ENCODE measurements around the gene TMEM269.

TMEM269 gene, protein sequence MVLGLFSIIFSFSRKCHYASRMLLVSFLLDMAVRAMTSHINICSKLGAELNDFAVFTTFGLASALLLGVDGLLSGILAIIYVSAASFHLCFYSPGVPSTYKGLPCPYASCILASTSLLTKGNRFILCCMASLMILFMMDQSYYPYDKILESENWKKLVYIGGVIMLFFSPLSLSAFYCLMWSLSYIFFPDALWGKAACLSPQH

GRCh38 chr1:42784946-42785693, at the start of gene TMEM269:
Gene TMEM269 (plus strand): TSS chr1:42784991. CDS start chr1:42789894, 4,903 bp downstream.
- no peak for DNase-seq

GRCh38 chr1:42735056-42735455, 49.7 kb upstream of the TMEM269 start:
- no peak for DNase-seq

GRCh38 chr1:42735477-42736105, 49.2 kb upstream of the TMEM269 start:
- DNase-seq, result no peak

GRCh38 chr1:42736152-42736551, 48.6 kb upstream of the TMEM269 start:
- no peak for DNase-seq

GRCh38 chr1:42736571-42737200, 48.1 kb upstream of the TMEM269 start:
- DNase-seq, result no peak

GRCh38 chr1:42737257-42737656, 47.5 kb upstream of the TMEM269 start:
- DNase-seq, result no peak

DNA sequence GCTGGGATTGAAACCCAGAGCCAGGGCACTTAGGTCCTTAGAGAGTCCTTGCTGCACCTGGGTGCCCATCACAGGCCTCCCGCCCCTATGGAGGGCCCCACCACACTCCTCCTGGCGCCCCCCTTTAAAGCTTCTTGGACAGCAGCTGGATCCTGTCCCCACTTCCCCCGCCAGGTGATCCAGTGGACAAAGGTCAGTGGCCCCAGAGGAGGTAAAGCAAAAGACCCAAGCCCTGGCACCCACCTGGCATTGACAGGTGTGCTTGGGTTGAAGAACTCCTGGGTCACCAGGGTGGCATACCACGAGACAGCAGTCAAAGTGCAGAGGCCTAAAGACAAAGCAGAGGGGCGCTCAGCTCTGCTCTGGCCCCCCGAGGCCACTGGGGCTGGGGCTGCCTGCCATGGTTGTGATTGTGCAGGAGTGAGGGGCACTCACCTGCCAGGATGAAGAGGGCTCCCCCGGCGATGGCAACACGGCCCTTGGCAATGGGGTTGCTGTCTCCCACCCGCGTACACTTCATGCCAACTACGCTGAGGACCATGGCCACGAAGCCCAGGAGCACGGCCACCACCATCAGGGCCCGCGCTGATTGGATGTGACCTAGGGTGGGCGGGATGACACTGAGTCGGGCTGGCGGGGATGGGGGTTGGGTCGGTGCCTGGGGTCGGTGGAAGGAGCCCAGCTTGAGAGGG, 46.7 kb upstream of the TMEM269 start:
- no peak for DNase-seq

GRCh38 chr1:42738678-42739226, 46.0 kb upstream of the TMEM269 start:
- no peak for DNase-seq

DNA sequence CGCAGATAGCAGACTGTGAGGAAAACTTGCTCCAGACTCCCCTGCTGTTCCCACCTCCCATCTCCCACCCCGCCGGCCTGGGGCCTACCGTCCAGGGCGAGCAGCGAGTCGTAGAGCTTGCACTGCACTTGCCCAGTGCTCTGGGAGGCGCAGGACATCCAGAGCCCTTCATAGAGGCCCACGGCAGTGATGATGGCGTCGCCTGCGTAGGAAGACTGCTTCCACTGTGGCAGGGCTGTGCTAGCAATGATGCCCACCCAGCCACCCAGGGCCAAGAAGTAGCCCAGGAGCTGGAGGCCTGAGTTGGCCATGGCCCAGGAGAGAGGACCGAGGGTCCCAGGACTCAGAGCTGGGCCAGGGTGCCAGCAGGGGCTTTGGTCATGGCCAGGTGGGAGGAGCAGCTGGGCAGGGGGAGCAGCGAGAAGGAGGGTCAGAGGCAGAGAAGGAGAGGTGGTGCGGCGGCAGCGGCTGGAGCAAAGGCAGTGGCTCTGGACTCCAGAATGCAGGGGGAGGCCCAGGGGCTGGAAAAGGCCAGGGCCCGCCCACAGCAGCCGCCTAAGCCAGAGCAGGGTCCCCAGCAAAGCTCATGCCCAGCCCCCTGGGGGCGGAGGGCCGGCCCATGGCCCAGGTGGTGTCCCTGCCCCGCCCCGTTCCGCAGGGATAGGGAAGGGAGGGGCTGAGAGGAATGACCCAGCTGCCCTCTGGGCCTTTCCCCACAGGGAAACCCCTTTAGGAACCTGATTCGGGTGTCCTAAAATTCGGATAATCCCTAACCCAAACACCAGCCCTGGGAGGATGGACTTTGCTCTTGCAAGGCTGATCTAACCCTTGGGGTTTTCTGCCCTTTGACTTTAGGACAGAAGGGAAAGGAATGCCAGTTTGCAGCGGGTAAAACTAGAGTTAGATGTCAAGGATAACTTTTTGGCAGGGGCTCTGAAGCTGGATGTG, 44.8 kb upstream of the TMEM269 start, which contains the start of gene CLDN19:
TSS of gene CLDN19 (minus strand) at position 484 of the 948 bp plus-strand sequence. CDS start at position 311, 173 bp downstream.
- no peak for DNase-seq

DNA sequence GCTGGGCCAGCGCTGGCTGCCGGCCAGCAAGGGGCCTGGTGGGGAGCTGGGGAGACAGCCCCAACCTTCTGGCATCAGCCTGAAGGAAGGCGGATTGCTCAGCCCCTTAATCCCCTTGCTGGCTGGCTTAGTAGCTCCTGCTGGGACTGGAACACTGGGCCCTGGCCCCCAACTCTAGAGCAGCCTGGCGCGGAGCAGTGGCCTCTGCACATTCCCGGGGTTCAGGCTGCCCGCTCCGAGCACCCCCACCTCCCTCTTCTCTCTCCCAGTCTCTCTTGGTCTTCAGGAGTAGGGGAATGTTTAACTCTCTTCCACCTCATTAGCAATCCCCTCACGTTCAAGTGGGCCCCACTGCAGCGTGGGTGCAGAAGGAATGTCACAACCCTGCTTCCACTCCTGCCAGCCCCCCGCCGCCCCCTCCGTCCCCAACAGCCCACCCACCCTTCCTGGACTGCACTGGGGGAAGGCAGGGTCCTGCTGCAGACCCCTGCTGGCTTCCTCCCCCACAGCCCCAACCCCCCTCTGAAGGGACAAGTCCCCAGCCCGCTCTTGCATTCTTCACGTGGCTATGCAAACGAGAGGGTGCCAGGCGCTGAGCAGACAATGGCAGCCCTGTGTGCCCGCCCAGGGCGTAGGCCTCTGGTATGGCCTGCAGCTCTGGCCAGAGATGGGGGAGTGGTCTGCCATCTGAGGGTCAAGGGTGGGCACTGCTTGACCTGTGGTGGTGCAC, 43.8 kb upstream of the TMEM269 start:
- no peak for DNase-seq

GRCh38 chr1:42741706-42742105, 43.1 kb upstream of the TMEM269 start:
- no peak for DNase-seq

- DNase-seq, result no peak
Observed at GRCh38 chr1:42742141-42742540, 42.6 kb upstream of the TMEM269 start.

- no peak for DNase-seq
Observed at GRCh38 chr1:42742617-42743316, 42.0 kb upstream of the TMEM269 start.

GRCh38 chr1:42743317-42744147, 41.3 kb upstream of the TMEM269 start:
- no peak for DNase-seq

GRCh38 chr1:42744148-42744413, 40.7 kb upstream of the TMEM269 start:
- no peak for DNase-seq

DNA sequence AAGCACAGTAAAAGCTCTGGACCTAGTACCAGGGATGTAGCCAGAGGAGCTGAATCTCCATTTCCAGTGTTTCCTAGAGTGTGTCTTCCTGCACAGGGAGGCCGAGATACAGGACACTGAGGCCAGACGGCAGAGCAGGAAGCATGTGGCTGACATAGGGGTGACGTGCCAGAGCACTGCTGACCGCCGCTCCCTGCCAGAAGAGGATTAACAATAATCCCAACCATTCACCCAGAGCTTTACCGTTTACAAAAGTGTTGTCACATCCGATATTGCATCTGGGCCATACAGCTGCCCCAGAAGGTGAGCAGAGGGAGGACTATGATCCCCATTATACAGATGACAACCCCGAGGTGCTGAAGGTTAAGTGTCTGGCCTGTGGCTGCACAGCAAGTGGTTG, 38.9 kb upstream of the TMEM269 start:
- DNase-seq, result no peak

GRCh38 chr1:42746436-42747105, 38.2 kb upstream of the TMEM269 start:
- DNase-seq, result no peak

DNA sequence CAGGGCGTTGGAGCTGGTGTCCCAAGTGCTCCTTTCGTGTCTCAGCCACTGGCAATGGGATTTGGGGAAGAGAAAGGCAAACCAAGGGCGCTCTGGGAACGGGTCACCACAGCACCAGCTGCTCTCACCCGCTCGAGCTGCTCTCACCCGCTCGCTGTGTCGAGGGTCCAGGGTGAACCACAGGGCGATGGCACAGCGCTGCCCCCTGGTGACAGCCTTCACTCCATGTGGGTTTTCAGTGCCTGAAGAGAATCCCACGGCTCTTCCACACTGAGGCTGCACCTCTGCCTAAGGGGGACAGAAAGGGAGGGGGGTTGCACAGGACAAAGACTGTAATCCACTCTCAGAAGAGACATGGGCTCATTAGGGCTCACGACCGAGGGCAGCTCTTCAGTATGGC, 37.7 kb upstream of the TMEM269 start:
- DNase-seq, result no peak

GRCh38 chr1:42748021-42748420, 36.8 kb upstream of the TMEM269 start:
- no peak for DNase-seq
